HG02970 (cell line): Measurements from ENCODE around the gene CDH13.

Experiments
- ATAC-seq: cut with Tn5 transposase; IDR thresholded peaks from one replicate; pipeline ENCODE4 v1.9.1; 2021; ENCODE audit warnings: mild to moderate bottlenecking, moderate library complexity, moderate number of reproducible peaks; ENCODE audit not compliant: unreplicated experiment, low FRiP score

CDH13 gene

GRCh38 chr16:82649766-82650165 lies 23.0 kb downstream of the CDH13 start:
- no peak for ATAC-seq

GRCh38 chr16:82650804-82651203 lies 24.0 kb downstream of the CDH13 start:
- no peak for ATAC-seq

GRCh38 chr16:82651921-82652601 lies 25.3 kb downstream of the CDH13 start:
- ATAC-seq, result no peak

- no peak for ATAC-seq
Measured at GRCh38 chr16:82652826-82653225, 26.1 kb downstream of the CDH13 start.

- ATAC-seq, result peak; percentile 68
Measured at GRCh38 chr16:82653550-82654511, 27.1 kb downstream of the CDH13 start.

GRCh38 chr16:82655072-82655714 lies 28.4 kb downstream of the CDH13 start:
- ATAC-seq, result no peak

GRCh38 chr16:82655720-82656490 lies 29.1 kb downstream of the CDH13 start:
- no peak for ATAC-seq

GRCh38 chr16:82657239-82657638 lies 30.5 kb downstream of the CDH13 start:
- ATAC-seq, result no peak

GRCh38 chr16:82657786-82658185 lies 31.0 kb downstream of the CDH13 start:
- ATAC-seq, result no peak

- no peak for ATAC-seq
Measured at GRCh38 chr16:82658796-82659195, 32.0 kb downstream of the CDH13 start.

- no peak for ATAC-seq
Measured at GRCh38 chr16:82660075-82660645, 33.4 kb downstream of the CDH13 start.

GRCh38 chr16:82660966-82661365 lies 34.2 kb downstream of the CDH13 start:
- ATAC-seq, result no peak

GRCh38 chr16:82664181-82664580 lies 37.4 kb downstream of the CDH13 start:
- no peak for ATAC-seq

GRCh38 chr16:82665025-82665424 lies 38.3 kb downstream of the CDH13 start:
- no peak for ATAC-seq

GRCh38 chr16:82667437-82667836 lies 40.7 kb downstream of the CDH13 start:
- no peak for ATAC-seq

- no peak for ATAC-seq
Measured at GRCh38 chr16:82668094-82668493, 41.3 kb downstream of the CDH13 start.

- no peak for ATAC-seq
Measured at GRCh38 chr16:82671741-82672140, 45.0 kb downstream of the CDH13 start.

- ATAC-seq, result no peak
Measured at GRCh38 chr16:82672676-82673075, 45.9 kb downstream of the CDH13 start.

- ATAC-seq, result no peak
Measured at GRCh38 chr16:82675300-82675699, 48.5 kb downstream of the CDH13 start.

- ATAC-seq, result no peak
Measured at GRCh38 chr16:82681592-82681991, 54.8 kb downstream of the CDH13 start.
